Measurements from ENCODE around the gene COL16A1. TPM values are rescaled to one million over a fixed set of nuclear protein-coding genes. Genes with fewer than 3 reads are reported as not detected.

Gene COL16A1
- total RNA-seq, 1 donor from 2014 or later: not detected

DNA sequence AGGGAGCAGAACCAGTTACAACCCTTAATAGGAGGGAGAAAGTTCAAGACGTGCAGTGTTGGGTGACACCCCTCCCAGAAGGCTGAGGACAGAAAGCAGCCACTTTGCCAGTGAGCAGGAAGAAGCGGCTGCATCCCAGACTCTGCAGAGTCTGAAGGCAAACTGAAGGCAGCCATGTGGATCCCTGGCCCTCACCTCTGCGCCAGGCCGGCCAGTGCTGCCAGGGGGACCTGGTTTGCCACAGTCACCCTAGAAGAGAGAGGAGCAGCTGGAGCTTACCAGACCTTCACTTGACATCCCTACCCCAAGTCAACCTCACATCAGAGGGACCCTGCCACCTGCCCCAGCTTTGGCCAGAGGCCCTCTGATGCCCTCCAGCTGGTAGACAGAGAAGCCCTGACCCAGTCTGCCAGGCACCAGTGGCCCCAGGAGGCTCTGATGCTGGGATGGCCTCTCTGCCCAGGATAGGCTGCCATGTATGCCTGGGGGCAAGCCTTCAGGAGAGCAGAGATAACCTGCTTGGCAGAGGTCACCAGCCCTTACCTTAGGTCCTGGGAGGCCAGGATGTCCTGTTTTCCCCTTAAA lies 42.9 kb downstream of the COL16A1 start:
- DNase-seq (ENCODE audit: low spot score): no peak
- Mint-ChIP-seq H3K27ac (no peak overlapping the region), H3K36me3 (ENCODE audit: low read depth) (no peaks in the 10 kb centered on the region), H3K9me3 (no peaks in the 10 kb centered on the region), H3K4me3 (ENCODE audit: low read depth) (no peak overlapping the region), H3K27me3 (ENCODE audit: low read depth) (peaks cover 2% of the 10 kb centered on the region), H3K4me1 (ENCODE audit: low read depth) (no peaks in the 10 kb centered on the region)
- intact Hi-C loops (cut with micrococcal nuclease): loop anchor here (5.0 kb wide), 1 partner anchor 301 kb away; no protein-coding TSS in a partner anchor

DNA sequence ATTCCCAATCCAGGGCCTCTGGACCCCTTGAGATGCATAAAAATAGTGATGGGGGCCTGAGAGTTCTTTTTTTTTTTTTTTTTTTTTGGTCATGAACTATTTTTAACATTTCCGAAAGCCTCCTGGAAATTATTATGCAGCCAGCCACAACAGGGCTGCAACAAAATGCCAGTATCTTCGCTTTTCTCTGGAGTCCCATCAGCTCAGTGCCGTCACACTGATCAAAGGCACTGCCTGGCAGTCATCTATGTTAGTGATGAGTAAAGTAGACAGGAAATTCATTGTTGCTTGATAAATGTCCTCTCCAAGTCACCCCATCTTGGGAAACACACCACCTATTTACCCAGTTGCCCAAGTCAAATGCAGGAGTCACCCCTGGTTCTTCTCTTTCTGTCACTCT lies 43.9 kb downstream of the COL16A1 start:
- H3K9me3 Mint-ChIP-seq: no peaks in the 10 kb centered on the region
- intact Hi-C loops (cut with micrococcal nuclease): loop anchor here (5.0 kb wide), 1 partner anchor 302 kb away; no protein-coding TSS in a partner anchor
- no peak overlapping the region for H3K27ac Mint-ChIP-seq

DNA sequence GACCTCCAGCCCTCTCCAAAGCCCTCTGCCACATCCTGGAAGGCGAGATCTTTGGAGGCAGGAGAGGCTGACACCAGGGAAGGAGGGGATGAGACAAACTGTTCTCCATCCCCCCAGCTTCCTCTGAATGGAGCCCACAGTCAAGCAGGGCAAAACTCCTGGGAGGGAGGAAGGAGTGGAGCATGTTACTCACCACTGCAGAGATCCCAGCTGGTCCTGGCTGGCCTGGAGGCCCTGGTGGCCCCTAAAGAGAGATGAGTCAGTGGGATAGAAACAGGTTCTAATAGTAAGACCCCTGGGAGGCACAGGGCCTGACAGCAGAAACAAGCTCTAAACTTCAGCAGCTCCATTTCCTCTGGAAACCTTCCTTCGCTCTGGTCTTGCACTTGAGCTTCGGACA lies 45.1 kb downstream of the COL16A1 start:
- peaks cover 2% of the 10 kb centered on the region for H3K27me3 Mint-ChIP-seq (ENCODE audit: low read depth)
- H3K4me3 Mint-ChIP-seq (ENCODE audit: low read depth): no peak overlapping the region
- no peak for DNase-seq (ENCODE audit: low spot score)
- H3K36me3 Mint-ChIP-seq (ENCODE audit: low read depth): no peaks in the 10 kb centered on the region
- no peaks in the 10 kb centered on the region for H3K4me1 Mint-ChIP-seq (ENCODE audit: low read depth)
- H3K9me3 Mint-ChIP-seq: no peaks in the 10 kb centered on the region
- H3K27ac Mint-ChIP-seq: no peak overlapping the region
- intact Hi-C loops (cut with micrococcal nuclease): no loop called here

More for the DNA sequence above, 43.9 kb downstream of the COL16A1 start:
- no peak for DNase-seq (ENCODE audit: low spot score)
- H3K4me1 Mint-ChIP-seq (ENCODE audit: low read depth): no peaks in the 10 kb centered on the region
- no peaks in the 10 kb centered on the region for H3K36me3 Mint-ChIP-seq (ENCODE audit: low read depth)
- peaks cover 2% of the 10 kb centered on the region for H3K27me3 Mint-ChIP-seq (ENCODE audit: low read depth)
- H3K4me3 Mint-ChIP-seq (ENCODE audit: low read depth): no peak overlapping the region

DNA sequence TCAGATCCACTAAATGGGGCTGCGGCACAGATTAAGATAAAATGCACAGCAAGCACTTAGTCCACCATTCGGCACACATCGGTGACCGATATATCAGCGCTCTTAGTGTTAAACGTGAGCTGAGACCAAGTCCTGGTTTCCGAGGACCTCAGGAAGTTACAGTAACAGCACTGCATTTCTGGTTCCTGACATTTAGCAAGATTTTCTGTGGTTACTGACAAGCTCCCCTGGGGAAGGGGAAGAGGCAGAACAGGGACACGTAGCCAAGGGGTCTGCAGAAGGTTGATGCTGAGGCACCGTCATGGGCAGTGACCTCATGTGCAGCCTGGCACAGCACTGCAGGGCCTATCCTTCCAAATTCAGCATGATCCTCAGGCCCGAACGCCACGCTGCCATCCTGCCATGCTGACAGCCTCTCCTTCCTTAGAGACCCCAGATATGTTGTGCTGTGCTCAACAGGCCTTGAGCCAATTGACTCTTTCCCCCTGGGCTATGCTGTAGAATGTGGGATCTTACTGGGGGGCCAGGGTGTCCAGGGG lies 45.8 kb downstream of the COL16A1 start:
- intact Hi-C loops (cut with micrococcal nuclease): no loop called here
- no peaks in the 10 kb centered on the region for H3K36me3 Mint-ChIP-seq (ENCODE audit: low read depth)
- no peak overlapping the region for H3K4me3 Mint-ChIP-seq (ENCODE audit: low read depth)
- no peak overlapping the region for H3K27ac Mint-ChIP-seq
- H3K4me1 Mint-ChIP-seq (ENCODE audit: low read depth): no peaks in the 10 kb centered on the region
- H3K27me3 Mint-ChIP-seq (ENCODE audit: low read depth): peaks cover 2% of the 10 kb centered on the region
- H3K9me3 Mint-ChIP-seq: no peaks in the 10 kb centered on the region
- DNase-seq (ENCODE audit: low spot score): no peak

DNA sequence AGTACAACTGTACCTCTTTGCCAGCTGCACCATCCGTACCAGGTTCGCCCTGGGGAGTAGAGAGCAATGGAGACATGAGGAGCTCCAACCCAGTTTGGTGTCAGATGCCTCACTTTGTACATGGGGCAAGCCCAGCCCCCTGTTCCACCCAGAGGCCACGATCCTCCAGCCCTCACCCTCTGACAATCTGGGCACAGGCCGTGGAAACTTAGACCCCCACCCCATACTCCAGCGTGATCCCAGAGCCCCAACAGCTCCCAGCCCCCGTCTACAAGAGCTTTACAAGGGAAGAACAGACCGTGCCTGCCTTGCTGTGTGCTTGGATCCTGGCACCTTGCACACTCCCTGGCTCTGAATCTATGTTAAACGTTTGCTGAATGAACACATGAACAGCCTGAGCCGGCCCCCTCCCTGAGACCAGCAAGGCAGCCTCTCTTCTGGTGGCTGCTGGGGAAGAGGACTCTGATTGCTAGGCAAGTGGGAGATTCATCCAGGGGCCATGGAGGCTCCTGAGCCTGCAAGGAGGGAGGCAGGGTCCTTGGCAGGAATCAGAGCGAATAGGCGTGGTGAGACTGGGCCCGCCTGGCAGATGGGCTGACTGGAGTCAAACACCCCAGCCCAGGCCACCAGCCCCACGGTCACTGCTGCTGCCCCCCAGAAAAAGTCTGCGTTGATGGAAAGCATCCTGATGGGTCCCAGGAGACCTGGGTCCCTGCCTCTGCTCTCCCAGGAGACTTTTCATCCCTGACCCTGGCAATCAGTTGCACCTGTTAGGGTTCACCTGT lies 46.6 kb downstream of the COL16A1 start:
- H3K4me3 Mint-ChIP-seq (ENCODE audit: low read depth): no peak overlapping the region

DNA sequence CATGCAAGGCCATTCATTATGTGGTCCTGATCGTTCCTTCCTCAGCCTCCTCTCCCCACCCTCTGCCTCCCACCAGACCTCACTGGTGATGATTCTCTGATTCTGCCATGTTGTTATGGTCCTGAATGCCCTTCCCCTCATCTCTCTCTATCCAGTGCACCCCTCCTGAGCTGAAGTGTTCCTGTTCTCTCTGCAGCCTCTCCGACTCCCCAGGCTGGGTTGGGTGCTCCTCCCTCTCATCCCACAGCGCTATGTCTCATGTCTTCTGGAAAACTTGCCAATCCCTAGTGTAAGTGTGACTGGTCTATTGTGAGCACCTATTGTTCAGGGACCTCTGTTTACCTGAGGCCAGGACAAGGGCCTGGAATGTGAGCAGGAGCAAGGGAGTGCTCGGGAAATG lies 48.1 kb downstream of the COL16A1 start:
- Mint-ChIP-seq H3K27ac (no peak overlapping the region), H3K36me3 (ENCODE audit: low read depth) (no peaks in the 10 kb centered on the region), H3K27me3 (ENCODE audit: low read depth) (peaks cover 2% of the 10 kb centered on the region), H3K9me3 (no peaks in the 10 kb centered on the region), H3K4me3 (ENCODE audit: low read depth) (no peak overlapping the region), H3K4me1 (ENCODE audit: low read depth) (no peaks in the 10 kb centered on the region)
- DNase-seq (ENCODE audit: low spot score): no peak
- intact Hi-C loops (cut with micrococcal nuclease): no loop called here

More for the DNA sequence above, 46.6 kb downstream of the COL16A1 start:
- H3K27ac Mint-ChIP-seq: no peak overlapping the region
- intact Hi-C loops (cut with micrococcal nuclease): no loop called here
- H3K36me3 Mint-ChIP-seq (ENCODE audit: low read depth): no peaks in the 10 kb centered on the region
- H3K27me3 Mint-ChIP-seq (ENCODE audit: low read depth): peaks cover 2% of the 10 kb centered on the region
- no peaks in the 10 kb centered on the region for H3K9me3 Mint-ChIP-seq
- DNase-seq (ENCODE audit: low spot score): no peak
- no peaks in the 10 kb centered on the region for H3K4me1 Mint-ChIP-seq (ENCODE audit: low read depth)

DNA sequence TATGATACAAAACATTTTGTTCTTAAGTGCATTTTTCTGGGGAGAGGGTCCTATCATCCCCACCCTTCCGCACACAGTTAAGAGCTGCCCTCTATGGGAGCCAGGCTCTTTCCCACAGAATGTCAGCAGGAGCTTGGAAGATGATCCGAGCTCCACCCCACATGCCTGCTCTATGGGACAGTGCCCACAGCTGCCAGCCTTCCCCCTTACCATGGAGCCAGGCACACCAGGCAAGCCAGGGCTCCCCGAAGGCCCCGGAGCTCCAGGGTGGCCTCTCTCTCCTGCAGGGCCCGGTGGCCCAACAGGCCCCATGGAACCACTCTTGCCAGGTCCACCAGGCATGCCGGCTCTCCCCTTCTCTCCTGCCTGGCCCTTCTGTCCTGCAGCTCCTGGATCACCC lies 48.7 kb downstream of the COL16A1 start:
- no peak for DNase-seq (ENCODE audit: low spot score)
- H3K36me3 Mint-ChIP-seq (ENCODE audit: low read depth): no peaks in the 10 kb centered on the region
- intact Hi-C loops (cut with micrococcal nuclease): no loop called here
- H3K9me3 Mint-ChIP-seq: no peaks in the 10 kb centered on the region
- no peak overlapping the region for H3K27ac Mint-ChIP-seq
- peaks cover 2% of the 10 kb centered on the region for H3K27me3 Mint-ChIP-seq (ENCODE audit: low read depth)
- H3K4me1 Mint-ChIP-seq (ENCODE audit: low read depth): no peaks in the 10 kb centered on the region
- H3K4me3 Mint-ChIP-seq (ENCODE audit: low read depth): no peak overlapping the region

DNA sequence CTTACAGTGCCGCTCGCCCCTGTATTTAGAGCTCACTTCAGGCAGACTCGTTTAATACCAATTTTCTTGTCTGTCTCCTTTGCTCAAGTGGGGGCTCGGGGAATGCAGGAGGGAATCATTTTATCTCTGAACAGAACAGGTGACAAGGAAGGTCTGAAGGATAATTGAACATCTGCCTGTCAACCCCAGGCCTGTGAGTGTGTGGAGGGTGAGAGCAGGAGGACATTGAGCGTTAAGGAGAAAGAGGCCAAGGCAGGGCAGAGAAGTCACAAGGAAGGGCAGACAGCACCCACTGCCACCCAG lies 49.4 kb downstream of the COL16A1 start:
- peaks cover 2% of the 10 kb centered on the region for H3K27me3 Mint-ChIP-seq (ENCODE audit: low read depth)
- intact Hi-C loops (cut with micrococcal nuclease): no loop called here
- no peaks in the 10 kb centered on the region for H3K9me3 Mint-ChIP-seq
- H3K4me1 Mint-ChIP-seq (ENCODE audit: low read depth): no peaks in the 10 kb centered on the region
- no peak overlapping the region for H3K4me3 Mint-ChIP-seq (ENCODE audit: low read depth)
- H3K36me3 Mint-ChIP-seq (ENCODE audit: low read depth): no peaks in the 10 kb centered on the region
- no peak for DNase-seq (ENCODE audit: low spot score)
- H3K27ac Mint-ChIP-seq: no peak overlapping the region

DNA sequence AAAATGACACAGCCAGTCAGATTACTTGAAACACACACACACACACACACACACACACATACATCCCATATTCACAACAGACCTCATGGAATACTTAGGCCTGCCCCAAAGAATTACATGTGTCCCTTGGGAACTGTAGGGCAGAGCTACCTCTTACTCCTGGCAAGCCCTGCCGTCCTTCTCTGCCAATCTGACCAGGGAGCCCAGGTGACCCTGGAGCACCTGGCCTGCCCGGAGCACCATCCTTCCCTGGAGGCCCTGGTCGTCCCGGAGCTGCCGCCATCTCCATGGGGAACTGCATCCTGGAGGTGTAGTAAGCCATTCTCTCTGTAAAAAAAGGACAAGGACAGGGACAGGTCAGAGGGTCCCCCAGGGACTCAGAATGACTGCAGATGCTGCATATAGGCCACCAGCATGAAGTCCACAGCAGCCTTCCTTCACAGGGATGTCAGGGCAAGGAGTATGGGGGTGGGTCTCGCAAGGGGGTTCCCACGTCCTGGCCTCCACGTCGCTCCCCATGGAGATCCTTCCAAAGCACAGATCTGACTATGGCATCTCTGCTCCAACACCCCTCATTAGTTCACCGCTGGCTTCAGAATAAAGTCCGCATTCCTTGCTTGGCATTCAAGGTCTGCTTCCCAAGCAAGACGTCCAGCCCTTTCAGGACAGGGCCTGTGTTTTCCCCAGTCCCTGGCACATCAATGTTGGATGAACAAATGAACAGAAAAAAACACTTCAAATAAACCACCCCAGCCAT lies 49.9 kb downstream of the COL16A1 start:
- H3K9me3 Mint-ChIP-seq: no peaks in the 10 kb centered on the region
- no peak for DNase-seq (ENCODE audit: low spot score)

DNA sequence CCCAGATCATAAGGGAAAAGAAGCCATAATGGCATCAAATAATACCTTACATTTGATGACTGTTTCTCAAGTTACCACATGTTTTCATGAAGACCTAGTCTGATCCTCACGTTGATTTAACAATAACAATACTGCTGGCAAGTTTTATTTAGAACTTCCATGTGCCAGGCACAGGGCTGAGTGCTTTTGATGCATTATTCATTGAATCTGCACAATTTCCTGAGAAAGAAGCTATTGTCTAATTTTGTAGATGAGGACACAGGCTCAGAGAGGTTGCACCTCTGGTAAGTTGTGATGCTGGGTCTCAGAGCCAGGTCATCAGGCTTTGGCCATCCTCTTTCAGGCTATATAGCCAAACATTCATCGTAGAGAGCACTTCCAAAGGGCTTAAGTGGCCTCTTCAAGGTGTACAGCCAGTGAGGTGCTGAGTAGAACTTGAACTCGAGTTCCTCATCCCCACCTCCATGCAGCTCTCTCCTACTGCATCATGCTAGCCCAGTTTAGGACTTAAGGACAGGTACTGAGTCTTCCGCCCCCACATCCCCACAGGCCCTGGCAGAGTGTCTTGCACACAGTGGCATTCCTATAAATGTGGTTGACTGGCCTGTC lies 50.8 kb downstream of the COL16A1 start:
- no peak overlapping the region for H3K27ac Mint-ChIP-seq
- H3K36me3 Mint-ChIP-seq (ENCODE audit: low read depth): no peaks in the 10 kb centered on the region
- DNase-seq (ENCODE audit: low spot score): no peak
- no peak overlapping the region for H3K4me3 Mint-ChIP-seq (ENCODE audit: low read depth)
- intact Hi-C loops (cut with micrococcal nuclease): no loop called here
- H3K4me1 Mint-ChIP-seq (ENCODE audit: low read depth): no peaks in the 10 kb centered on the region
- H3K9me3 Mint-ChIP-seq: no peaks in the 10 kb centered on the region
- peaks cover 2% of the 10 kb centered on the region for H3K27me3 Mint-ChIP-seq (ENCODE audit: low read depth)

More for the DNA sequence above, 49.9 kb downstream of the COL16A1 start:
- H3K36me3 Mint-ChIP-seq (ENCODE audit: low read depth): no peaks in the 10 kb centered on the region
- H3K27me3 Mint-ChIP-seq (ENCODE audit: low read depth): peaks cover 2% of the 10 kb centered on the region
- intact Hi-C loops (cut with micrococcal nuclease): no loop called here
- H3K4me1 Mint-ChIP-seq (ENCODE audit: low read depth): no peaks in the 10 kb centered on the region
- no peak overlapping the region for H3K27ac Mint-ChIP-seq
- H3K4me3 Mint-ChIP-seq (ENCODE audit: low read depth): no peak overlapping the region

DNA sequence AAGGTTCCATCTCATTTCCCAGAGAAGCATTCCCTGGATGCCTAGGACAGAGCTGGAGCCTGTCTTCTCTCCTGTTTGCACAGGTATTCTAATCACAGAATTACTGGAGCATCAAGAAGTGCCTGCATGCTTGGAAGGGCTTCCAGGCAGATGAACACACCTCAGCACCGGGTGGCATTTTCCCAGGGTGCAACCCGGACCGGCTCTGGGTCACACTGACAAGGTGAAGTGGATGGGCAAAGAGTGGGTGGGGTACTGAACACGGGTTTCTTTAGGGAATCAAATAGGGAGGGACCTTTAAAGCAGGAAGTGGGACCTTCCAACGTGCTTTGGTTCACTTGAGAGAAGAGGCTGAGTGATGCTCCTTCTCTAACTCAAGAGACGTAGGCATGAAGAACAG lies 52.1 kb downstream of the COL16A1 start:
- DNase-seq (ENCODE audit: low spot score): no peak
- Mint-ChIP-seq H3K36me3 (ENCODE audit: low read depth) (no peaks in the 10 kb centered on the region), H3K9me3 (no peaks in the 10 kb centered on the region), H3K4me3 (ENCODE audit: low read depth) (no peak overlapping the region), H3K27me3 (ENCODE audit: low read depth) (no peaks in the 10 kb centered on the region), H3K27ac (no peak overlapping the region), H3K4me1 (ENCODE audit: low read depth) (no peaks in the 10 kb centered on the region)
- intact Hi-C loops (cut with micrococcal nuclease): no loop called here

DNA sequence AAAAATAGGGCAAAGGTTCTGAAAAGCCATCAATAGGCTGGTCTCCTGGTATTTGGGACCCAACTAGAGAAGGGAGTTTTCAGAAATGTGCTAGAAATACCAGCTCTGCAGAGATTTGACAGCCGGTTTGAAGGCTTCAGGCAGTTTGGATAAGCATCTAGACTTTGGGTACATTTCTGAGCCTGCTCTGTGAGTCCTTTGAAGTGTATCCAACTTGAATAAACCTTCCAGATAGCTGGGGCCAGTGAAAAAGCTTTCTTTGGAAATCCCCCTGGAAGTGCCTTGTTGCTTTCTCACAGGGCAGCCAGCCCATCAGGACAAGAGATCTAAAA lies 52.8 kb downstream of the COL16A1 start:
- DNase-seq (ENCODE audit: low spot score): no peak
- H3K4me1 Mint-ChIP-seq (ENCODE audit: low read depth): peaks cover 2% of the 10 kb centered on the region
- intact Hi-C loops (cut with micrococcal nuclease): no loop called here
- H3K27me3 Mint-ChIP-seq (ENCODE audit: low read depth): no peaks in the 10 kb centered on the region
- no peak overlapping the region for H3K27ac Mint-ChIP-seq
- no peak overlapping the region for H3K4me3 Mint-ChIP-seq (ENCODE audit: low read depth)
- H3K9me3 Mint-ChIP-seq: no peaks in the 10 kb centered on the region
- H3K36me3 Mint-ChIP-seq (ENCODE audit: low read depth): no peaks in the 10 kb centered on the region
